GM15510 (cell line): ENCODE results near the gene PPFIA3.

Source experiments
- POLR2A ChIP-seq: IDR thresholded peaks from 3 replicates; pipeline ENCODE4 v1.6.1; 2011; ENCODE audit warnings: borderline replicate concordance; ENCODE audit not compliant: insufficient read length; ENCODE audit errors: extremely low read depth

PPFIA3 gene

DNA sequence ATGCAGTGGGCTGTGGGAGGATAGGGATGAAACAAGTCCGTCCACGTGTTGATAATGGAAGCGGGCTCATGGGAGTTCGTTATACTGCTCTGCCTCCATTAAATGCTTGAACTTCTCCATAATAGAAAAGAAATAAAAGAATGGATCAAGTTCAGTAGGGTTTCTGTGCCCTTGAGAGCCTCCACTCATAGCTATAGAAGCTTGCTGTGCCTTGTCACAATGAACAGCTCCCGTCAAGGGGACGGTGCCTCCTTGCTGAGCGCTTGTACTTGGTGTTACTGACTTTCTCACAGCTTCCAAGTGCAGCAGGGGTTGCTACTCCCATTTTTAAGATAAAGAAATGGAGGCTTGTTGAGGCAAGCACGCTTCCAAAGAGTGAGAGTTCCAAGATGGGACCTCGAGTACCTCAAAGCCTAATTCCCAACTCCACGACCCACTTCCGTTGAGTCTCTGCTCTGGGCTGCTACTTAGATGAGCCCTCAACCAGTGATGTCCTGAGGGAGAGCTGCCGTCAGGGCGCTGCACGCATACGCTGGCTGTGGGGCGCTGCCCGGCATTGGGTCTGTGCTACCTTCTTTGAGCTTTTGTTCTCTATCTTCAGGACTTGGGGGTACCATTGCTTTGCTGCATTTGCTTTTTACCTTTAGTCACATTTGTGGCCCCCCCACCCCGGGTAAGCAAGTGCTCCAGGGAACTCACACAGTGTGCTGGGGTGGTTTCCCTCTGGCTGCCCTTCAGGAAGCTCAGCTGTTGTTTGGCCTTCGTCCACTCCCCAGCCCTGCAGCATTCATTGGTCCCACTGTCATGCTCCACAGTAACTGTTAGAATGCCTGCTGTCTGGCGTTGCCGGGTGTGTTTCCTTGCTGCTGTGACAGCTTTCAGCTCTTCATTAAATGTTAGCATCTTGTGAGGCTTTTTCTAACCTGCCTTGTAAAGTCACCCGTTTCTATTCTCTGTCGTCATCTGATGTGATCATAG lies 24.6 kb upstream of the PPFIA3 start:
- no peak for TF ChIP-seq POLR2A

GRCh38 chr19:49097453-49098288 lies 21.7 kb upstream of the PPFIA3 start:
- TF ChIP-seq POLR2A = no peak

DNA sequence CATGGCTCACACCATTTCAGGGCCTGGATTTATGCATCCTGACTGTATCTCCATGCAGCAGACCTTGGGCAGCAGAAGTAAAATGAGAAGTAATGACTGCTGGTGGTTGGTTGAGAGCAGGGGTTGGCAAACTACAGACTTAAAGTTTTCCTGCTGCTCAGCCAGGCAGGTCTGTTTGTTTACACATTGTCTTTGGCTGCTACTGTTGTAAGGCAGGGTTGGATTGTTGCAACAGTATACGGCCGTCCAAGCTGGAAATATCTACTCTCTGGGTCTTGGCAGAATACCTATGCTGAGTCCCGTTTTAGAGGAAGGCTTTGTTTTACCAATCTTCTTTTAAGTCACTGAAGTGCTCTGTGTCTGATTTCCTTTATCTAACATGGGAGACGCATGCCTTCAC lies 20.5 kb upstream of the PPFIA3 start:
- TF ChIP-seq POLR2A = no peak

DNA sequence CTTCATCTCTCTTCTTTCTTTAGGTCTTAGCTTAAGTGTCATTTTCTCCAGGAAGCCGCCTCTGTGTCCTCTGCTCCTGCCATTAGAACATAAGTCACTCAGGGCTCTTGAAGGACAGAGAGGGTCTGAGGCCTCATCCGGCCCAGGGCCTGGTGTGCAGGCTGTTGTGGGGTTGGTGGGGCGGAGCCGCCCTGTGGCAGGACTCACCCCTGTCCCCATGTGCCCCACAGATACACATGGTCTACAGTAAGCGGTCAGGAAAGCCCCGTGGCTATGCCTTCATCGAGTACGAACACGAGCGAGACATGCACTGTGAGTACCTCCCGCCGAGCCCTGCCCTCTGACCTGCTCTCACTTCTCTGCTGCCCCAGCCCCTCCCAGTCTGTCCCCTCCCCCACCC lies 18.2 kb upstream of the PPFIA3 start:
- TF ChIP-seq POLR2A = no peak

DNA sequence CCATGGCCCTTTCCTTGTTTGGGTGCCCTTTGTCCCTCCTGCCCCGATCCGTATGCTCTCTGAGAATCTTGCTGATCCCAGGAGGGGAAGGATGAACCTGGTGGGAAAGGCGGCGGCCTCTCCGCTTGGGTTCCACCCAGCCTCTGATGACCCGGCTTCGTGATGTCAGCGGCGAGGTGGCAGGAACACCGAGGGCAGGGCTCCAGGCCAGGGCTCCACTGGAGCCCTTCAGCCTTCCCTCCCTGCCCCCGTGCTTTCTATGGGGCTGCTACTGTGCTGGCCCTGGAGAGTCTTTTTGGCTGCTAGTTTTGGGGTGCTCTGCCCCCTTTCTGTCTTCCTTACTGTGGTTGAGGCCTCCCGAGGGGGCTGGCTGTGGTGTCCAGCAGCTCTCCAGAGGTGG lies 17.0 kb upstream of the PPFIA3 start:
- no peak for TF ChIP-seq POLR2A

GRCh38 chr19:49103331-49104085 lies 15.8 kb upstream of the PPFIA3 start:
- no peak for TF ChIP-seq POLR2A

DNA sequence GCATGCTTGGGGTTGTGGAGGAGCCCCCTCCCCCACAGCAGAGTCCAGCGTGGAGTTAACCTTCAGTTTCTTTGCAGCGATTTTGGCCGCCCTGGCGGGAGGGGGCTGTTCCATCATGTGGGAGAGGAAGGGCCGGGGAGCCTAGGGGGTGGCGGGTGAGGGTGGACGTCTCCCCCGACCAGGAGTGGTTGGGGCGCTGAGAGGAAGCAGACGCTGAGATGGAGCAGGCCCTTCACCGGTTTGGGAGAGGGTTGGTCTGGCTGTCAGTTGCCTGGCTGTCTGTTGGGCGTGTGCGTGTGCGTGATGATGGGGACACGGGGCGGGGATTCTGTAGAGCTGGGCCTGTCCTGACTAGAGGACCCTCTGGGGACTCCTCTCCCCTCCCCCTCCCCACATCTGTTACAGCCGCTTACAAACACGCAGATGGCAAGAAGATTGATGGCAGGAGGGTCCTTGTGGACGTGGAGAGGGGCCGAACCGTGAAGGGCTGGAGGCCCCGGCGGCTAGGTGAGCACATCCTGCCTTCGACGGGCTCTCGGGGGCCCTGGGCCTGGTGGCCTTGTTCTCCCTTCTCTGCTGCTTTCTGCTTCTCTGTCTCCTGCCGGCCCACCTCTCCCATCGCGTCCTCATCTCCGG lies 15.0 kb upstream of the PPFIA3 start:
- TF ChIP-seq POLR2A = no peak

DNA sequence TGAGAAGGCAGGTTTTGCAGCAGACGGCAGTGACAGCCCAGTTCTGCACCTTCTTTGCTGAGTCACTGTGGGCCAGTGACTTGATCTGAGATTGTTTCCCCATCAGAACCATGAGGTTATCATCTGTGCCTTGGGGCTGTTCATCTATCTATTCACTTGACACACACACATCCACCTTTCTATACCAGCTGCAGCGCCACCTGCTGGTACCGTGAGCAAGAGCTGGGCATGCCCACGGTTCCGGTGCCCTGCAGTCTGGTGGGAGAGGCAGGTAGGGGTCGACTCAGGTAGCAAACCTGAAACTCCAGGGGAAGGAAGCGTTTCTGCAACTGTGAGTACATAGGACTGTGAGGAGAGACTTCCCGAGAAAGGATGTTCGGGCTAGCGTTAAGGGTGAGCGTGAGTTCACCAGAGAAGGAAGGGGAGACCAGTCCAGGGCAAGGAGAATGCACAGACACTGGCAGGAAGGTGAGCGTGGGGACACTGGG lies 12.7 kb upstream of the PPFIA3 start:
- no peak for TF ChIP-seq POLR2A

DNA sequence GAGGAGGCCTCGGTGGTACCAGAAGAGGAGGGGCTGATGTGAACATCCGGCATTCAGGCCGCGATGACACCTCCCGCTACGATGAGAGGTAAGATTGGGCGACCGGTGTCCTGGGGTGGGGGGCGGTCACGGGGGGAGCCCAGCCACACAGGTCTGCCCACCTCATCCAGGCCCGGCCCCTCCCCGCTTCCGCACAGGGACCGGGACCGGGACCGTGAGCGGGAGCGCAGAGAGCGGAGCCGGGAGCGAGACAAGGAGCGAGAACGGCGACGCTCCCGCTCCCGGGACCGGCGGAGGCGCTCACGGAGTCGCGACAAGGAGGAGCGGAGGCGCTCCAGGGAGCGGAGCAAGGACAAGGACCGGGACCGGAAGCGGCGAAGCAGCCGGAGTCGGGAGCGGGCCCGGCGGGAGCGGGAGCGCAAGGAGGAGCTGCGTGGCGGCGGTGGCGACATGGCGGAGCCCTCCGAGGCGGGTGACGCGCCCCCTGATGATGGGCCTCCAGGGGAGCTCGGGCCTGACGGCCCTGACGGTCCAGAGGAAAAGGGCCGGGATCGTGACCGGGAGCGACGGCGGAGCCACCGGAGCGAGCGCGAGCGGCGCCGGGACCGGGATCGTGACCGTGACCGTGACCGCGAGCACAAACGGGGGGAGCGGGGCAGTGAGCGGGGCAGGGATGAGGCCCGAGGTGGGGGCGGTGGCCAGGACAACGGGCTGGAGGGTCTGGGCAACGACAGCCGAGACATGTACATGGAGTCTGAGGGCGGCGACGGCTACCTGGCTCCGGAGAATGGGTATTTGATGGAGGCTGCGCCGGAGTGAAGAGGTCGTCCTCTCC lies 11.5 kb upstream of the PPFIA3 start:
- TF ChIP-seq POLR2A = no peak

GRCh38 chr19:49109051-49109450 lies 10.3 kb upstream of the PPFIA3 start:
- TF ChIP-seq POLR2A = peak; percentile 18

DNA sequence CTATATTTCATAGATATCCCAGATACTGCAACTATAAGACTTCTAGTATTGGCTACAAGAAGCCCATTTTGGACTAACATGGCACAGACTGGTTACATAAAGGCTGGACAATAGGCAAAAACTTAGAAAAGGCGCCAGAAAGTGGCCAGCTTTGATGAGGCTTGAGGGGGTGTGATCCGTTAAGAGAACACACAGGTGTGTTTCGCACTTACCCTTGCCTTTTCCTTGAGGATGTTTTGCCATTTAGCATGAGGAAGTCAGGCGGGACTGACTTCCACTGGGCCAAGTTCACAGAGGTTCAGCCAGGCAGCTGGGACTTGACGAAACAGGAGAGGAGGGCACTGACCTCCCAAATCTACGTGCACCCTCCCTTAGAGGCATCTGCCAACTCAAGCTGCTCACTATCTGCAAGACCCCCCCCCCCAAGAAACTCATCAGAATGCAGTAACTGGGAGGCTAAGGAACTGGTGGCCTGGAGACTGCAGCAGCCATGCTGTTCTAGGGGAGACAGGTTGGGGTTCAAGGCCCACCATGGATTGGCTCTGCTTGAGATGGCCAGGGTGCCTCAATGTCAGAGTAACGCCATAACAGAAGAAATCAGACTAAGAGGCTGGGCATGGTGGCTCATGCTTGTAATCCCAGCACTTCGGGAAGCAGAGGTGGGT lies 9.6 kb upstream of the PPFIA3 start:
- TF ChIP-seq POLR2A = no peak

DNA sequence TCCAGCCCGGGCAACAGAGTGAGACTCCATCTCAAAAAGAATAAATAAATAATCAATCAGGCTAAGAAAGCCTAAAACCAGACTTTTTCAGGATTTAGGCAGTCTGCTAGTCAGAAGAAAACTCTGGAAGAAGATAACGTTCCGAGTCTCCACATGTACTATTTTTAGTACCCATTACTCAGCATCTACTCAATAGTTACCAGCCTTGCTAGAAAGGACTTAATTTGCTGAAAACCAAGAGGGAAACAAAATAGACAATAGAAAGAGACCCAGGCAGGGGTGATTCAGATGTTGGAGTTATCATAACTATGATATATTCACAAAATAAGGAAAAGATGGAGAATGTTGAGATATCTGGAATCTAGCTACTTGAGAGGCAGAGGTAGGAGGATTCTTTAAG lies 8.8 kb upstream of the PPFIA3 start:
- no peak for TF ChIP-seq POLR2A
